ENCODE data around the gene CLPTM1. TPM values are rescaled to one million over a fixed set of nuclear protein-coding genes. Genes with fewer than 3 reads are reported as not detected.

CLPTM1 gene
- total RNA-seq, 1 donor from 2014 or later = 17.9 TPM

- Histone ChIP-seq H3K36me3 (ENCODE audit: control insufficient read depth, insufficient read depth, low read length) (no peaks in the 10 kb centered on the region), H3K27me3 (ENCODE audit: control insufficient read depth, insufficient read depth, low read length) (no peaks in the 10 kb centered on the region), H3K4me3 (ENCODE audit: low read depth, low read length) (no peak within 1 kb of the TSS)
- FAIRE-seq (peak; percentile 89), DNase-seq (ENCODE audit: low read depth) (no peak)
- TF ChIP-seq CTCF (IDR thresholded peaks at IDR 0.05; ENCODE audit: insufficient read depth, low read length, severe bottlenecking) = no peak
Measured at GRCh38 chr19:44942067-44942571, 13.1 kb upstream of the CLPTM1 start, which contains the start of gene APOC4. TSS of gene APOC4 (plus strand) at chr19:44942237. CDS start at chr19:44942278, 41 bp downstream.

GRCh38 chr19:44943801-44944249, 11.4 kb upstream of the CLPTM1 start:
- no peak for TF ChIP-seq CTCF (IDR thresholded peaks at IDR 0.05; ENCODE audit: insufficient read depth, low read length, severe bottlenecking)
- no peaks in the 10 kb centered on the region for H3K36me3 ChIP-seq (ENCODE audit: control insufficient read depth, insufficient read depth, low read length)
- FAIRE-seq (no peak), DNase-seq (ENCODE audit: low read depth) (no peak)
- H3K4me3 ChIP-seq (ENCODE audit: low read depth, low read length) = no peak overlapping the region
- H3K27me3 ChIP-seq (ENCODE audit: control insufficient read depth, insufficient read depth, low read length) = no peaks in the 10 kb centered on the region

GRCh38 chr19:44947041-44947581, 8.1 kb upstream of the CLPTM1 start:
- TF ChIP-seq CTCF (IDR thresholded peaks at IDR 0.05; ENCODE audit: insufficient read depth, low read length, severe bottlenecking) = no peak
- Histone ChIP-seq H3K4me3 (ENCODE audit: low read depth, low read length) (no peak overlapping the region), H3K36me3 (ENCODE audit: control insufficient read depth, insufficient read depth, low read length) (no peaks in the 10 kb centered on the region), H3K27me3 (ENCODE audit: control insufficient read depth, insufficient read depth, low read length) (no peaks in the 10 kb centered on the region)
- DNase-seq (ENCODE audit: low read depth) (no peak), FAIRE-seq (no peak)

- FAIRE-seq = no peak
- H3K36me3 ChIP-seq (ENCODE audit: control insufficient read depth, insufficient read depth, low read length) = no peaks in the 10 kb centered on the region
- H3K27me3 ChIP-seq (ENCODE audit: control insufficient read depth, insufficient read depth, low read length) = no peaks in the 10 kb centered on the region
- TF ChIP-seq CTCF (IDR thresholded peaks at IDR 0.05; ENCODE audit: insufficient read depth, low read length, severe bottlenecking) = no peak
- no peak for DNase-seq (ENCODE audit: low read depth)
- no peak overlapping the region for H3K4me3 ChIP-seq (ENCODE audit: low read depth, low read length)
Measured at GRCh38 chr19:44948237-44948636, 6.9 kb upstream of the CLPTM1 start.

GRCh38 chr19:44948763-44949374, 6.3 kb upstream of the CLPTM1 start:
- no peak for TF ChIP-seq CTCF (IDR thresholded peaks at IDR 0.05; ENCODE audit: insufficient read depth, low read length, severe bottlenecking)
- DNase-seq (ENCODE audit: low read depth) = no peak
- Histone ChIP-seq H3K4me3 (ENCODE audit: low read depth, low read length) (no peak overlapping the region), H3K36me3 (ENCODE audit: control insufficient read depth, insufficient read depth, low read length) (no peaks in the 10 kb centered on the region), H3K27me3 (ENCODE audit: control insufficient read depth, insufficient read depth, low read length) (no peaks in the 10 kb centered on the region)
- no peak for FAIRE-seq
